GM19035 (cell line): ENCODE results near the gene MAGED1.

Experiments
- ATAC-seq: cut with Tn5 transposase; IDR thresholded peaks from one replicate; pipeline ENCODE4 v1.9.1; 2021; ENCODE audit not compliant: unreplicated experiment

MAGED1 gene, protein sequence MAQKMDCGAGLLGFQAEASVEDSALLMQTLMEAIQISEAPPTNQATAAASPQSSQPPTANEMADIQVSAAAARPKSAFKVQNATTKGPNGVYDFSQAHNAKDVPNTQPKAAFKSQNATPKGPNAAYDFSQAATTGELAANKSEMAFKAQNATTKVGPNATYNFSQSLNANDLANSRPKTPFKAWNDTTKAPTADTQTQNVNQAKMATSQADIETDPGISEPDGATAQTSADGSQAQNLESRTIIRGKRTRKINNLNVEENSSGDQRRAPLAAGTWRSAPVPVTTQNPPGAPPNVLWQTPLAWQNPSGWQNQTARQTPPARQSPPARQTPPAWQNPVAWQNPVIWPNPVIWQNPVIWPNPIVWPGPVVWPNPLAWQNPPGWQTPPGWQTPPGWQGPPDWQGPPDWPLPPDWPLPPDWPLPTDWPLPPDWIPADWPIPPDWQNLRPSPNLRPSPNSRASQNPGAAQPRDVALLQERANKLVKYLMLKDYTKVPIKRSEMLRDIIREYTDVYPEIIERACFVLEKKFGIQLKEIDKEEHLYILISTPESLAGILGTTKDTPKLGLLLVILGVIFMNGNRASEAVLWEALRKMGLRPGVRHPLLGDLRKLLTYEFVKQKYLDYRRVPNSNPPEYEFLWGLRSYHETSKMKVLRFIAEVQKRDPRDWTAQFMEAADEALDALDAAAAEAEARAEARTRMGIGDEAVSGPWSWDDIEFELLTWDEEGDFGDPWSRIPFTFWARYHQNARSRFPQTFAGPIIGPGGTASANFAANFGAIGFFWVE

DNA sequence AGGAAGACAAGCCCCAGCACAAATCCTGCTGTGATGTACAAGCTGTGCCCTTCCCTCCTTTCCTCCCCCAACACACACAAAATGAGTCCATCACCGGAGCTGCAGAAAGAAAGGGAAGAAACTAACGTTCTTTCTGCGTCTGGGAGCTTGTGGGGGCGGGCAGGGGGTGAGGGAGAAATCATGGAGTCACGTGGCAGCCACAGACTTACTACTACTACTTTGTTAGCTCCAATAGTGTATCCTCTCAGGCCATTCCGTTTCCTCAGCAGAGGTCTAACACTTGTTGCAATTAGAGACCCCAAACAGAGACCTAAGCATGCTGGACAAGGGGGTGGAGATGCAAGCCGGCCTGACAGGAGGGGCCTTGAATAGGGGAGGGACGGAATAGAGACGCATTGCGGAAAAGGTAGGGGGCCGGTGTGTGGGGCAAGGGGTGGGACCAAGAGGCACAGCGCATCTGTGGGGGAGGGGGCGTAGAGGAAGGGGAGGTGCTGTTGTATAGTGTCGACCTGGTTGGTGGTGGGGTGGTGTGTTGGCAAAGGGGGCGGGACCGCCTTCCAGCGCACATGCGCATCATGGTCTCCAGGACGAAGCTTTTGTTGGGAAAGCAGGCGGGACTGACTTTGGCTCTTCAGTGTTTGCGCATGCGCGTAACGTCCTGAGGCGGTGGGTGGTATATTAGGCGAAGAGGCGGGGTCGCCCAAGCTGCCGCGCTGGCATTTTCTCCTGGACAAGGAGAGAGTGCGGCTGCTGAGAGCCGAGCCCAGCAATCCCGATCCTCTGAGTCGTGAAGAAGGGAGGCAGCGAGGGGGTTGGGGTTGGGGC, at the start of gene MAGED1:
TSS of gene MAGED1 (plus strand) at position 703 of the 825 bp plus-strand sequence. CDS start 682 bp downstream, outside the sequence.
- ATAC-seq = peak; percentile 65

DNA sequence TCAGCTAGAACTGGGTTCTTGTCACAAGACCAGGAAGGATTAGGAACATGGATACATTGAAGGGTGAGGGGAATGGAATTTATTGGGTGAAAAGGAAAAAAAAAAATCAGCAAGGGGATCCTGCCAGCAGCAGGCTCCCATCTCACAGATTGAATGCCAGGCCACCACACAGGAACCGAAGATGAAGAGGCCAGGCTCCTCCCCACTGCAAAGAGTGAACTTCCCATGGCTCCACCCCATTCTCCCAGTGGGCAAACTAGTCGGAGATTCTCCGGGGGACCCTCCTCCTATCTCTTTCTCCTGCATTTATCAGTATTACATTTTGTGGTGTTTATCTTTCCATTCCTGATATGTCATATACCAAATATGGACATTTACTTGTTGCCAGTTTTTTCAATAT, 46.0 kb upstream of the MAGED1 start:
- ATAC-seq = no peak

DNA sequence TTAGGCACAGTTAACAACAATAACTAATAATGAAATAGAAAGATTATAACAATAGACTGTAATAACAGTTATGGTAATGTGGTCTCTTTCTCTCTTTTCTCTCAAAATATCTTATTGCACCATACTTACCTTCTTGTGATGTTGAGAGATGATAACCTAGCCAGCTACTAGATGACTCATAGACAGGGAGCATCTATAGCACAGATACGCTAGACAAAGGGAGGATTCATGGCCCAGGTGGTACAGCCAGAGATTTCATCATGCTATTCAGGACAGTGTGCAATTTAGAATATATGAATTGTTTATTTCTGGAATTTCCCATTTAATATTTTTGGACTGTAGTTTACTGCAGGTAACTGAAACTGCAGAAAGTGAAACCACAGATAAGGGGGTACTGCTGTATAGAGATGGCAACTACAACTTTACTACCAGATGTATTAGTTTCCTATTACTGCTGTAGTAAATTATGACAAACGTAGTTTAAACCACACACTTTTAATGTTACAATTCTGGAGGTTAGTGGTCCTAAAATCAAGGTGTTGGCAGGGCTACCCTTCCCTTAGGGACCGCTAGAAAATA, 41.8 kb upstream of the MAGED1 start:
- ATAC-seq = no peak

DNA sequence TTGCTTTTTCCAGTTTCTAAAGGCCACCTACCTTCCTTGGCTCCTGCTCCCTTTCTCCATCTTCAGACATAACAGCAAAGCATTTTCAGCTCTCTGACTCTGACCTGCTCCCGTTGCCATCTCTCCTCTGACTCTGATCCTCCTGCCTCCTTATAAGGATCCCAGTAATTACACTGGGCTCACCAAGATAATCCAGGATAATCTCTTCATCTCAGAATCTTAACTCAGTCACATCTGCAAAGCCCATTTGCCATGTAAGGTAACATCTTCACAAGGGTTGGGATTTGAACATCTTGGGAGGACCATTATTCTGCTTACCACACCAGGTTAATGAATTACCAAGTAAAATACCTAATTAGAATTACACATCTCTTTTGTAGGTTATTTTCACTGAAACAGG, 41.3 kb upstream of the MAGED1 start:
- ATAC-seq = no peak

DNA sequence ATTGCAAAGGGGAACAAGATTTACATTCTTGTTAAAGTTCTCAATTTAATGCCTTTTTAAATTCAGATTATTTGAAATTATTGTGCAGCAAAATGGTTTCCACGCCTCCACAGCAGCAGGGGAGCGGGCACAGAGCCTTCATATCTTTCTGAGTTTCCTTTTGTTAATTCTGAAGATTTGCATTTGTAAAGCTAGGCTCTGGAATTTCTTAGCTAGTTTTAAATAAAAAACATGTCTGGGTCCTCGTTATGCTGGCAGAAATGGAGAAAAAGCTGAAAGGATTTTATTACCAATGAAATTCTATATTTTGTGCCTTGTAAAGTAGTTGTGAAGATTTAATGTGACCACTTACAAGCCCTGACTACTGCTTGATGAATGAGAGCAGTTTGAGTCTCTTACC, 40.8 kb upstream of the MAGED1 start:
- ATAC-seq = no peak

DNA sequence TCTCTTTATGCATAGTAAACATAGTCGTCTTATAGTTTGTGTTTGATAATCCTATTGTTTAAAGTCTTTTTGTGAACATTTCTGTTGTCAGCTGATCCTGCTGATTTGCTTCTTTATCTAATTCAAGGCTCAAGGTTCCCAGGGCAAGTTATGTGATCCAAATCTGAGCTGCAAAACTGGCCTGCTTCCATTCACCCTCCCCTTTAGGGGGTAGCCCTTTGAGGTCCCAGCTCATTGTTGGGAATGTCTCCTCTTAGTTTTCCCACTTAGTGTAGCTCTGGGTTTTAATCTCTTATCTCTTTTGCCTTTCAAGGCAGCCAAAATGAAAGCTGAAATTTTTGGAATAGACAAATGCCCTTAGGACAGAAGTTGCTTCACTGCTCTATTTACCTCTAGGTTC, 40.2 kb upstream of the MAGED1 start:
- no peak for ATAC-seq

DNA sequence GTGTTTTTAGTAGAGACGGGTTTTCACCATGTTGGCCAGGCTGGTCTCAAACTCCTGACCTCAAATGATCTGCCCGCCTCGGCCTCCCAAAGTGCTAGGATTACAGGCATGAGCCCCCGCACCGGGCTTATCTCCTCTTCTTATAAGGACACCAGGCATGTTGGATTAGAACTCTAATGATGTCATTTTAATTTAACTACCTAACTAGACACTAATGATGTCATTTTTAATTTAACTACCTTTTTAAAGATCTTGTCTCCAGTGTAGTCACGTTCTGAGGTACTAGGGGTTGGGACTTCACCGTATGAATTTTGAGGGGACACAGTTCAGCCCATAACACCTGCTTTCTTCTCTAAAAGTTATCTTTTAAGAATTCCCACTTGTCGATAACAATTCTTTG, 37.7 kb upstream of the MAGED1 start:
- ATAC-seq = no peak

DNA sequence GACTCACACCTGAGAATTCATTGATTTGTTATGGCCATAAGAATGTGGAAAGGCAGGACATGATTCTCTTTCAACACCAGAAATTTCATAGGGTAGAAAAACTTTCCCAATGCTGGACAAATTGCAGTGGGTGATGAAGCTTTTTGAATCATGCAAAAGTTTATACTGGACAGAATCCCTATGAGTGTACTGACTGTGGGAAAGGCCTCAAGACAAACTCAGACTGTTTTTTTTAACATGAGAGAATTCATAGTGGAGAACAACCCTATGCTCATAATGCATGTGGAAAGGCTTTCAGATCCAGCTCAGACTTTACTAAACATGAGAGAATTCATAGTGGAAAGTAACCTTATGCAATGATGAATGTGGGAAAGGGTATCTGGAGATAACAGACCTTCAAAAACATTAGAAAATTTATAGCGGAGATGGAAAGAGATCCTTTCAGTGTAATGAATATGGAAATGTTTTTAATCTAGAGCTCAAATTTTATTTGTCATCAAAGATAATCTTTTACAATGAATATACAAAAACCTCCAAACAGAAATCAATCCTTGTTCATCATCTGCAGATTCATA, 36.2 kb upstream of the MAGED1 start:
- no peak for ATAC-seq

DNA sequence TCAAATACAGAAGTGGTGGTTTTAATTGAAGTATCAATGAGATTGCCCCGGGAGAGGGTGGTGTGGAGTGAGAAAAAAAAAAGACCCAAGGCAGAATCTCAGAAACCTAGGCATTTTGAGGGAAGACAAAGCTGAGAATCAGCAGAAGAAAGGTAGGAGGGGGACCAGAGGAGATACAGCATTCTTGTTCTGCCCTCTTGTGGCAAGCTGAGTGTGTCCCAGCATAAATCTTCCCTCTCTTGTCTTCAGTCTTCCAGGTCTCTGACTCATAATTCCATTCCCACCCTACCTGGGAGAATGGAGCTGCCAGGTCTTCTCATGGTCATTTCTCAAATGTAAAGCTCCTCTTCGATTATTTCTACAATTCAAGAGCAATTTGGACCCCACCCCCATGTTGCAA, 32.7 kb upstream of the MAGED1 start:
- no peak for ATAC-seq

DNA sequence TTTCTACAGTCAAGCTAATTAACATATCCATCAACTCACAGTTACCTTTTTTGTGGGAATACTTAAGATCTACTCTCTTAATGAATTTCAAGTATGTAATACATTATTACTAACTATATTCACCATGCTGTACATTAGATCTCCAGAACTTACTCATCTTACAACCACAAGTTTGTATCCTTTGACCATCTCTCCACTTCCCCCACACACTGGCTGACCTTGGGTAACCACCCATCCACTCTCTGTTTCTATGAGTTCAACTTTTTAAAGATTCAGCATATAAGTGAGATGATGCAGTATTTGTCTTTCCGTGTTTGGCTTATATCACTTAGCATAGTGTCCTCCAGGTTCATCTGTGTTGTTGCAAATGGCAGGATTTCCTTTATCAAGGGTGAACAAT, 30.5 kb upstream of the MAGED1 start:
- ATAC-seq = no peak

DNA sequence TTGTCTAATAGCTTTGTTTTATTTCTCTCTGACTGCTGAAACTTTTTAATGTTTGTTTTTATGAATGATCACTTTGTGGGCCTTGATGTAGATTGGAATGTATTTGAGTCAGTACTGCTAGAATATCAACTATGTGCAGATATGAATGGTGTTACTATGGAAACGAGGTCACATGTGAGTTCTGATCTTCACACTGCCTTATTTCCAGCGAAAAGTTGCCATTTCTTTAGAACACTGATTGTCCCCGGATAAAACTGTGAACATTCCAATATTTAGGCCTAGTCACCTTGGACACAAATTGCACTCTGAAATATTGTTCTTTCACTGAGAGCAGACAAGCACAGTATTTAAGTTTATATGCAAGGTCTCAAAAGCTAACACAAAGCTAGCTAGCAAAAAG, 27.2 kb upstream of the MAGED1 start:
- ATAC-seq = no peak

DNA sequence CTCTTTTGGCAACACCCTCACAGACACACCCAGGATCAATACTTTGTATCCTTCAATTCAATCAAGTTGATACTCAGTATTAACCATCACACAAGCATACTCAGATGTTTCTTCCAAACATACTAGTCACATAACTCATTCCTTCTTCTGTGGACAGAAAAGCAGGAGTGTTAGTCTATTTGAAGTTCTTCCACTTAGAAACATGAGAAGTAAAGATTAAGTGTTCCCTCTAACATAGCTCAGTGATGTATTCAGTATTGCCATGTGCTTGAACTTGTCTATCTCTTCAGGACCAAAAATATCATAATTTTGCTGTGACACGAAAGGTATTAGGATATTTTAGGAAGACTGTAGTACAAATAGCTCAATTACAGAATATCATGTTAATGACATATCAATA, 25.8 kb upstream of the MAGED1 start:
- ATAC-seq = no peak

DNA sequence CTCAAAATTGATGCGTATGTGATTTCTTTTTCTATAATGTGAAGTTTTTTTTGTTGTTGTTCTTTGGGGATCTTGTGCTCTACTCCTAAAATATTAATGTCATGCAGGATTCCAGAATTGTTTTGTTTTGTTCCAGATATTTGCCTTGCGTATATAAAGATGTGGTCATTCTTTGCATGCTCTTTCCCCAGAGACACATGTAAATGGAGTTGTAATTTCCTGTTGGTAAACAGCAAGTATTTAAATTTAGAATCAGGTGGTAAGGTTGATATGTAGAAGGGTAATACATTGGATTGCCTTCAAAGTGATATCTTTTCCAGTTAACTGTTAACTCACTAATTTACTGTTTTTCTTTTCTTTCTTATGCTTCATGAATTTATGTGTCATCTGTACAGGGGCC, 23.1 kb upstream of the MAGED1 start:
- no peak for ATAC-seq

DNA sequence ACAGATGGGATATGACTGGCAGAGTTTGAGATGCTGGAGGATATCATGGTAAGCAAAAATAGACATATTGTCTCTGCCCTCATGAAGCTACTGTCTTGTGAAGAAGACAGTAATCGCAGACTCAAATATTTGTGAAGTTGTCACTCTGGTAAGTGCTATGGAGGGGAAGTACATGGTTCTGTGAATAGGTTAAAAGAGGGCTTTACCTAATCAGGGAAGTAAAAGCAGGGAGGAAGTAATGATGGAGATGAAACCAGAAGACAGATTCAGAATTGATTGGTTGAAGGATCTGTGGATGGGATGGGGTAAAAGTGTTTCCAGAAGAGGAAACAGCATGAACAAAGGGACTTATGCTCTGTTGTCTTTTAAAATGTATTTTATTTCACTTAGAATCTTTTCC, 19.3 kb upstream of the MAGED1 start:
- no peak for ATAC-seq

DNA sequence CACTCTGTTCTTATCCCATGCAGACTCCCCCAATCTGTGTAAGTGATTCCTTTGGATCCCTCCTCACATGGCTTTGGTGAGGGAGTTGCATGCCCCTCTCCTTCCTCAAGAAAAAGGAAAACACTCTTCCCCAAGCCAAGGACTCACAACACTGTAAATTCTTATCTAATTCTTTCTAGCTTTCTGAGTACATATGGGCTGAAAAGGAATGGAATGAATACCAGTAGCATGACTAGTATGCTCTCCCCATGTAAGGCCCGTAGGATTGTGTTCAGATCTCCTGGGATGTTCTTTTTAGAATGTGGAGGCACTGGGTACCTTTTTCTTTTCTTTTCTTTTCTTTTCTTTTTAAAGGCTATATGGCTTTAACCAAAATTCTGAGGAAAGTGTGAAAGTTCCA, 17.0 kb upstream of the MAGED1 start:
- ATAC-seq = no peak

DNA sequence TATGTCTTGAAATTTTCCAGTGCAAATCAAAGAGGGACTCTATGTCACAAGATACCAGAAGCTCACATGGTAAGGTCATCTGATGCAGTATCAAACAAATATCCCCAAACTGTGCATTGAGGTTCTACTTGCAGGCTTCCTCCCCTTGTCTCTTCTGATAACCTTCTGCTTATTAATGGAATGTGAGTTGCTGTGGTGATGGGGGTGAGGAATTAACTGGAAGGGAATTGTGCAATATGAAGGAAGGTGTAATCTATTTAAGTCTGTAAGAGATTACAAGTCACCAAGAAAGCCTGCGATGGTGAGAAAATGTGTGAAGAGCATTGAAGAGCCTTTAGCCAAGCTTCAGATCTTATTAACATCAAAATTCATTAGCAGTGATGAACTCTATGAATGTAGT, 15.4 kb upstream of the MAGED1 start:
- ATAC-seq = no peak

DNA sequence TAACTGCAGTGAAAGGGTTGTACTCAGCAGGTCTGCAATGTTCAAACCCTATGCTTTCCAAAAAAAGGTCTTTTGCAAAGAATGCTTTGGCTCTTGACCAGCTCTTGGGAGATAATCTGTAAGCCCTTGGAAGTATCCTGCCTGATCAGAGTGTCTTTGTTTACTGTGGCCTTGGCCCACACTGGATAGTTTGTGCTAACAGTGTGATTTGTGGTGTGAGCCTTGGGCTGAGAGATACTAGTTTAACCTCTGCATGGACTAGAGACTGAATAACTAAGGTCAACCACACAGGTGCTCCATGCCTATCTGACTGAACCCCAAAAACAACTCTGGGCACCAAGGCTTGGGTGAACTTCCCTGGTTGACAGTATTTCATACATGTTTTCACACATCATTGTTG, 3.6 kb upstream of the MAGED1 start:
- no peak for ATAC-seq

DNA sequence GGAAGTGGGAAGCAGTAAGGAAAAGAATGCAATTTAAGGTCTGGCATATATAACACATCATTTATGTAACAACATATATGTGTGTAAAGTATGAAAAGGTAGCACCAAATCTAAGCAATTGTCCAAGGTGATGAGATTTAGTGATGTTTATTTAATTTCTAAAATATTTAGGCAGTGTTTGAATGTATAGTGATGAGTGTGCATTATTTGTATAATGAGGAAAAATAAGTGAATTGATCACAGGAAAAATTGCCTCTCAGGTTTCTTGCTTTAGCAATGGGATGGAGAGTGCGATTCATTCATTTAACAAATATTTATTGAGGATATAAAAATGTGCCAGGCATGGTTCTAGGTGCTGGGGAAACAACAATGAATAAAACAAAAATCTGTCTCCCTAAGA, 2.2 kb upstream of the MAGED1 start:
- ATAC-seq = no peak

DNA sequence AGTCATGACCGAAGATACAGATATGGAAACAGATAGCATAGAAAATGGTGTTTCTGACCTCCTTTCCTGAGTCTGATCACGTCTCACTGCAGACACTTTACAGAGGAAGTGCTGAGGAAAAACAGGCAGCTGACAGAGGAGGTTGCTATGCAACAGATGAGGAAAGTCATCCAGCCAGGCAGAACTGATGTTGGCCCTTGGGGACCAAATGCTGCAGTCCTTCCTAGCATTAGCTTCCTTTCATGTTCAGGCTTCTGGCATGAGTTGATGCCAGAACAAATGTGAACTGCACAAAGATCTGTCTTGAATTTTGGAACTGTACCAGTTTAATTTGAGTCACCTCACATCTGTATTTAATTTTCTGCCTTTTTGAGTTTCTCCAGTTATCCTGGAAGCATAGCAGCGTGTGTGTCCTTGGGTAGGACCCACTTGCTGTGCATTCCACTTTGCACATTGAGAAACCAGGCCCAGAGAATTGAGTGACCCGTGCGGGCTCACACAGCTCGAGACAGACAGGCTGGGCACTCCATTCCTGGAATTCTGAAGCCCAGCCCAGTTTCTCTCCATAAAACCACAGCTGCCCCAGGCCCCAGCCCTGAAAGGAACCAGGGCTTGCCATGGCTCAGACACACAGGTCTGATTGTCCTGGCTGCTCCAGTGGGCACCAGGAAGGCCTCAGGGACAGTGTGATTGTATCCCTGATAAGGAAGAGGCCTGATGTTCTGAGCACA, 1.4 kb upstream of the MAGED1 start:
- no peak for ATAC-seq
